Stimulated activated CD8-positive, alpha-beta memory T cell treated with anti-CD3 and anti-CD28 coated beads, Interleukin-15, amount 100 ng/mL, for 48 hours (primary cell): Measurements from ENCODE around the gene INMT.

Experiments used
- DNase-seq, 2 donors: peaks; one replicate each; pipeline ENCODE4 v3.0.0-alpha.2; 2020; ENCODE audit warnings: low read depth in 2 of 2

Gene INMT

GRCh38 chr7:30787486-30787885 lies 35.6 kb downstream of the INMT start:
- no peak for DNase-seq

- DNase-seq, result no peak
Measured at GRCh38 chr7:30788640-30789333, 36.9 kb downstream of the INMT start.

GRCh38 chr7:30789334-30789711 lies 37.4 kb downstream of the INMT start:
- no peak for DNase-seq

- DNase-seq, result no peak
Measured at GRCh38 chr7:30790356-30790755, 38.4 kb downstream of the INMT start.

- DNase-seq, result no peak
Measured at GRCh38 chr7:30791114-30791513, 39.2 kb downstream of the INMT start.

- DNase-seq, result no peak
Measured at GRCh38 chr7:30795161-30795948, 43.4 kb downstream of the INMT start.

GRCh38 chr7:30796105-30796869 lies 44.4 kb downstream of the INMT start:
- DNase-seq, result no peak

GRCh38 chr7:30797176-30798040 lies 45.5 kb downstream of the INMT start:
- no peak for DNase-seq

- no peak for DNase-seq
Measured at GRCh38 chr7:30799206-30799975, 47.5 kb downstream of the INMT start.

- DNase-seq, result no peak
Measured at GRCh38 chr7:30799976-30800661, 48.2 kb downstream of the INMT start.

- DNase-seq, result no peak
Measured at GRCh38 chr7:30800785-30801252, 48.9 kb downstream of the INMT start.

GRCh38 chr7:30802812-30803211 lies 50.9 kb downstream of the INMT start:
- no peak for DNase-seq

GRCh38 chr7:30804078-30804661 lies 52.2 kb downstream of the INMT start:
- DNase-seq, result no peak

- no peak for DNase-seq
Measured at GRCh38 chr7:30805081-30805691, 53.3 kb downstream of the INMT start.

GRCh38 chr7:30805931-30806330 lies 54.0 kb downstream of the INMT start:
- no peak for DNase-seq
